ENCODE measurements around the gene SIAH3.

Gene SIAH3

GRCh38 chr13:45809801-45810394, 41.7 kb downstream of the SIAH3 start:
- H3K27ac Mint-ChIP-seq, result peak overlapping the region in 1 of 3 experiments; percentile 28
- H3K9me3 Mint-ChIP-seq, result peaks cover 7% of the 10 kb centered on the region
- no peak overlapping the region for H3K4me3 Mint-ChIP-seq
- peaks cover 30% of the 10 kb centered on the region for H3K4me1 Mint-ChIP-seq
- no peak for TF ChIP-seq CTCF (IDR thresholded peaks at IDR 0.05; ENCODE audit: unreplicated experiment in 3 of 3)
- H3K27me3 Mint-ChIP-seq (ENCODE audit: low read depth), result peaks cover 4% of the 10 kb centered on the region
- peaks cover 5% of the 10 kb centered on the region for H3K36me3 Mint-ChIP-seq (ENCODE audit: low read depth)

- Mint-ChIP-seq H3K4me1 (peaks cover 30% of the 10 kb centered on the region), H3K36me3 (ENCODE audit: low read depth) (peaks cover 5% of the 10 kb centered on the region), H3K4me3 (no peak overlapping the region), H3K9me3 (peaks cover 7% of the 10 kb centered on the region), H3K27ac (peak overlapping the region in 2 of 3 experiments; percentile 33), H3K27me3 (ENCODE audit: low read depth) (peaks cover 4% of the 10 kb centered on the region)
- no peak for TF ChIP-seq CTCF (IDR thresholded peaks at IDR 0.05; ENCODE audit: unreplicated experiment in 3 of 3)
Observed at GRCh38 chr13:45808925-45809324, 42.6 kb downstream of the SIAH3 start.

GRCh38 chr13:45807520-45808099, 43.9 kb downstream of the SIAH3 start:
- Mint-ChIP-seq H3K27ac (no peak overlapping the region), H3K4me1 (peaks cover 25% of the 10 kb centered on the region), H3K9me3 (peaks cover 7% of the 10 kb centered on the region), H3K27me3 (ENCODE audit: low read depth) (no peaks in the 10 kb centered on the region), H3K36me3 (ENCODE audit: low read depth) (peaks cover 5% of the 10 kb centered on the region), H3K4me3 (no peak overlapping the region)
- TF ChIP-seq CTCF (IDR thresholded peaks at IDR 0.05; ENCODE audit: unreplicated experiment in 3 of 3), result peak; percentile 38 to 55 (median 43)

GRCh38 chr13:45800485-45800884, 51.1 kb downstream of the SIAH3 start:
- Mint-ChIP-seq H3K9me3 (no peaks in the 10 kb centered on the region), H3K36me3 (ENCODE audit: low read depth) (no peaks in the 10 kb centered on the region), H3K27me3 (ENCODE audit: low read depth) (no peaks in the 10 kb centered on the region), H3K27ac (peak overlapping the region in 1 of 3 experiments; percentile 82), H3K4me3 (no peak overlapping the region), H3K4me1 (peaks cover 21% of the 10 kb centered on the region)
- TF ChIP-seq CTCF (IDR thresholded peaks at IDR 0.05; ENCODE audit: unreplicated experiment in 3 of 3), result no peak

GRCh38 chr13:45799451-45799850, 52.1 kb downstream of the SIAH3 start:
- peaks cover 21% of the 10 kb centered on the region for H3K4me1 Mint-ChIP-seq
- H3K27me3 Mint-ChIP-seq (ENCODE audit: low read depth), result no peaks in the 10 kb centered on the region
- no peak overlapping the region for H3K4me3 Mint-ChIP-seq
- no peaks in the 10 kb centered on the region for H3K9me3 Mint-ChIP-seq
- TF ChIP-seq CTCF (IDR thresholded peaks at IDR 0.05; ENCODE audit: unreplicated experiment in 3 of 3), result no peak
- H3K27ac Mint-ChIP-seq, result peak overlapping the region in 2 of 3 experiments; percentile 18 to 82
- H3K36me3 Mint-ChIP-seq (ENCODE audit: low read depth), result peaks cover 3% of the 10 kb centered on the region

GRCh38 chr13:45798851-45799250, 52.7 kb downstream of the SIAH3 start:
- H3K4me1 Mint-ChIP-seq, result peaks cover 21% of the 10 kb centered on the region
- TF ChIP-seq CTCF (IDR thresholded peaks at IDR 0.05; ENCODE audit: unreplicated experiment in 3 of 3), result no peak
- H3K4me3 Mint-ChIP-seq, result no peak overlapping the region
- H3K27me3 Mint-ChIP-seq (ENCODE audit: low read depth), result no peaks in the 10 kb centered on the region
- H3K27ac Mint-ChIP-seq, result no peak overlapping the region
- H3K9me3 Mint-ChIP-seq, result no peaks in the 10 kb centered on the region
- peaks cover 3% of the 10 kb centered on the region for H3K36me3 Mint-ChIP-seq (ENCODE audit: low read depth)

Data from nephron (organoid).